Activated T-cell treated with anti-CD3 and anti-CD28 coated beads, Interleukin-2, amount 50 U/mL, for 48 hours (primary cell): Measurements from ENCODE around the gene OPA3.
A peak's percentile ranks its signal among the peaks of the same experiment; 100 is the strongest.

ENCODE experiments used
- DNase-seq, 2 experiments: peaks; one replicate each; pipeline ENCODE4 v3.0.0-alpha.2; 2020

OPA3 gene

DNA sequence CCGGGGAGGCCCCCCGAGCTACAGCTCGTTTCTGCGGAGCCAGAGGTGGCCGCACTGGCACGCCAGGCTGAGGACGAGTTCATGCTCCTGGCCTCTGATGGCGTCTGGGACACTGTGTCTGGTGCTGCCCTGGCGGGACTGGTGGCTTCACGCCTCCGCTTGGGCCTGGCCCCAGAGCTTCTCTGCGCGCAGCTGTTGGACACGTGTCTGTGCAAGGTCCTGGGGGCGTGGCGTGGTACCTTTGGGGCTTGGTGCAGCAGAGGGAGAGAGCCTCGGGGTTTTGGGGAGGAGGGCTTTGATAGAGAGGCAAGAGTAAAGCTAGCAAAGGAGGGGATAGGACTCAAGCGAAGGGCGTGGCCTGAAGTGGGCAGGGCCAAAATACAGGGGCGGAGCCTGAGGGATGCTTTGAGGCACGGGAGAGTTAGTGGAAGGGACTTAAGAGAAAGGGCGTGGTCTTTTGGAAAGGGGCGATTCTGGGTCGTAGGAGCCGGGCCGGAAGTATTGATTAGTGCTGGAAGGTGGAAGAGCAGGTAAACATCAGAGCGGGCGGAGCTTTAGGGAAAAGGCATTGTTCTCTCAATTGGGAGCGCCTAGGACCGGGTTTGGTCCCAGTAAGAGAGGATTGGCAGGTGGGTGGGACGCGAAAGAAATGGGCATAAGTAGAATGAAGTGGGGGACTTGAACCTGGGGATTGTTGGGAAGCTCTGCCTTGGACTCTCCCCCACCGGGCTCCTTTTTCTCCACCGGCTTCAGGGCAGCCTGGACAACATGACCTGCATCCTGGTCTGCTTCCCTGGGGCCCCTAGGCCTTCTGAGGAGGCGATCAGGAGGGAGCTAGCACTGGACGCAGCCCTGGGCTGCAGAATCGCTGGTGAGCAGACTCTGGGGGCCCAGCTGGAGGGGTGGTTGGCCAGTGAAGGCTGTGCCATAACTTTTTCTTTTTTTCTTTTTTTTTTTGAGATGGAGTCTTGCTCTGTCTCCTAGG, 85.1 kb downstream of the OPA3 start:
- DNase-seq = peak; percentile 88 to 89

DNA sequence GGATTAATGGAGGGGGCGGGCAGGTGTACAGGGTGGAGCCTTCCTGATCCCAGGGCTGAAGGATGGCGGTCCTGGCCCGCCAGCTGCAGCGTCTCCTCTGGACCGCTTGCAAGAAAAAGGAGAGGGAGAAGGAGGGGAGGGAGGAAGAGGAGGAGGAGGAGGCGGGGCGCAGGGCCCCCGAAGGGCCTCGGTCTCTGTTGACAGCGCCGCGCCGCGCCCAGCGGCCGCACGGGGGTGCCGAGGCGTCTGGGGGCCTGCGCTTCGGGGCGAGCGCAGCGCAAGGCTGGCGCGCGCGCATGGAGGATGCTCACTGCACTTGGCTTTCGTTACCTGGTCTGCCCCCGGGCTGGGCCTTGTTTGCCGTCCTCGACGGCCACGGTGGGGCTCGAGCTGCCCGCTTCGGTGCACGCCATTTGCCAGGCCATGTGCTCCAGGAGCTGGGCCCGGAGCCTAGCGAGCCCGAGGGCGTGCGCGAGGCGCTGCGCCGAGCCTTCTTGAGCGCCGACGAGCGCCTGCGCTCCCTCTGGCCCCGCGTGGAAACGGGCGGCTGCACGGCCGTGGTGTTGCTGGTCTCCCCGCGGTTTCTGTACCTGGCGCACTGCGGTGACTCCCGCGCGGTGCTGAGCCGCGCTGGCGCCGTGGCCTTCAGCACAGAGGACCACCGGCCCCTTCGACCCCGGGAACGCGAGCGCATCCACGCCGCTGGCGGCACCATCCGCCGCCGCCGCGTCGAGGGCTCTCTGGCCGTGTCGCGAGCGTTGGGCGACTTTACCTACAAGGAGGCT, 86.0 kb downstream of the OPA3 start, which contains the start of gene PPM1N:
TSS of gene PPM1N (plus strand) at position 33 of the 785 bp plus-strand sequence. CDS start at position 63, 30 bp downstream.
- peak; percentile 77 to 80 for DNase-seq

DNA sequence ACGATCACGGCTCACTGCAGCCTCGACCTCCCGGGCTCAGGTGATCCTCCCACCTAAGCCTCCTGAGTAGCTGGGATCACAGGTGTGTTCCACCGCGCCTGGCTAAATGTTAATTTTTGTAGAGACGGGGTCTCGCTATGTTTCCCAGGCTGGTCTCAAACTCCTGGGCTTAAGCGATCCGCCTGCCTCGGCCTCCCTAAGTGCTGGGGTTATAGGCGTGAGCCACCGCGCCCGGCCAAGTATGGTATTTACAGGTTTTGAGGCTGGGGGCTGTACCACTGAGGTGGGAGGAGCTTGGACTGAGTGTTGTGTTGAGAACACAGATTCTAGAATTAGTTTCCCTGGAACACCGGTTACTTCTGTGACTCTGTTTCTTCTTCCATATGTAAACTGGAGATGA, 86.8 kb downstream of the OPA3 start:
- DNase-seq = no peak

DNA sequence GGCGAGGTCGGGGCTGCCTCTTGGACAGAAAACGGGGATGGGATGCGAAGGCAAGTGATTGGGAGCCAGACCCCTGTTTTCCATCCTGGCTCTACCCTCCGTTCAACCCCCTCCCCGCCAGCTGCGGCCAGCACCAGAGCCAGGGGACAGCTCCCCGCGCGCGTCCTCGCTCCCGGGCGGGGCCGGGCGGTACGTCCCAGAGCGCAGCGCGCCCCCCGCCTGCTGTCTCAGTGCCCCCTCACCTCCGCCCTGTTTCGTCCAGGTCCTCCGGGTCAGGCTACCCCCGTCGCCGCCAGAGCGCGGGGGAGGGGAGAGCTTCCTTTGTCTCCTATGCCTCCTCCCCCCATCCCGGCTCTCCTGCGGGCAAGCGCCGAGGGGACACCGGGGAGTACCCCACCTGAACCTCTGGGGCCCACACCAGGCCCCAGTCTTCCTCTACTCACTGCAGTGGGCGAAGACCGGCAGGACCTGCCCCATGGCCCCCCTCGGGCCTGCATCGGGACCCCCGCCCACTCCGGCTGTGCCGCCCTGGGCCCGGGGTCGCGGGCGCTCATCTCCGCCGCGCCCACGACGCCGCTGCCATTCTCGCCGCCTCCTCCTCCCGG, 88.2 kb downstream of the OPA3 start:
- peak in 1 of 2 experiments; percentile 61 for DNase-seq

DNA sequence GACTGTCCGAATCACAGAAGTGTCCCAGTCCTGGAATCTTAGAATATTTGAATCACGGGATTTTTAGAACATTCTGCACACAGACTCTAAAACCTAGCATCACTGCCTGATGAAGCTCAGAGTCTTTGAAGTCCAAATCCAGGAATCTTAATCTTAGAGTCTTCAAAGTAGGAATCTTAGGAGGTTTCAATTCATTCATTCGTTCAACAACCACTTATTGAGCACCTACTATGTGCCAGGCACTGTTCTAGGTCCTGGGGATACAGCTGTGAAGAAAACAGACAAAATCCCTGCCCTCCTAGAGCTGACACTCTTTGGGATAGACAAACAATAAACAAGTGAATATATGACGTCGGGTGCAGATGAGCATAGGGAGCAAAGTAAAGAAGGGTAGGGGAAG, 89.4 kb downstream of the OPA3 start:
- DNase-seq = no peak

DNA sequence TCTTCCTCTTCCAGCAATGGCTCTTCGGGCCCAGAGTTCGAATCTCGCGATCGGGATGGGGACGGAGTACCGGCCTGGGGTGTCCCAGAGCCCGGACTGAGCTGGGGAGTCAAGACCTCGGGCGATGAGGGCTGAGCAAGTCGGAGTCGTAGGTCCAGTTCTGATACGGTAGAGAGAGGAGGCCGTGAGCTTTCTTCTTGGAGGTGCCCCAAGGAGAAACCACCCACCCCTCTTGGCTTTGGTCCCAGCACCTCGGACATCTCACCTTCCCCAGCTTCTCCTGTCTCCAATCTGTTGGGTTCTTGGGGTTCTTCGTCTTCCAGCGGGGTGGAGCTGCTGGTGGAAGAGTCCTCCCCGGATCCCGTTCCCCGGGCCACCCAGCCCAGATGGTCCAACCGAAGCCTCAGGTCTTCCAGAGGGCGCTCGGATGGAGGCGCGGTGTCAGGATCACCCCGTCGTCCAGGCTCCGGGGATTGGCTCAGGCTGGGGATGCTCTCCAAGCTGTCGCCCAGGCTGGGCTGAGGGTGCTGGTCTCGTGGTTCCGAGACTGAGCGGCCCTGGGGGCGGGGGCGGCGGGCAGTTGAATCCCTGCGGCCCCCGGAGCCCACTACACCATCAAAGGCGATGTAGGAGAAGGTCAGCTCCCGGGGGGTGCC, 90.2 kb downstream of the OPA3 start:
- no peak for DNase-seq

DNA sequence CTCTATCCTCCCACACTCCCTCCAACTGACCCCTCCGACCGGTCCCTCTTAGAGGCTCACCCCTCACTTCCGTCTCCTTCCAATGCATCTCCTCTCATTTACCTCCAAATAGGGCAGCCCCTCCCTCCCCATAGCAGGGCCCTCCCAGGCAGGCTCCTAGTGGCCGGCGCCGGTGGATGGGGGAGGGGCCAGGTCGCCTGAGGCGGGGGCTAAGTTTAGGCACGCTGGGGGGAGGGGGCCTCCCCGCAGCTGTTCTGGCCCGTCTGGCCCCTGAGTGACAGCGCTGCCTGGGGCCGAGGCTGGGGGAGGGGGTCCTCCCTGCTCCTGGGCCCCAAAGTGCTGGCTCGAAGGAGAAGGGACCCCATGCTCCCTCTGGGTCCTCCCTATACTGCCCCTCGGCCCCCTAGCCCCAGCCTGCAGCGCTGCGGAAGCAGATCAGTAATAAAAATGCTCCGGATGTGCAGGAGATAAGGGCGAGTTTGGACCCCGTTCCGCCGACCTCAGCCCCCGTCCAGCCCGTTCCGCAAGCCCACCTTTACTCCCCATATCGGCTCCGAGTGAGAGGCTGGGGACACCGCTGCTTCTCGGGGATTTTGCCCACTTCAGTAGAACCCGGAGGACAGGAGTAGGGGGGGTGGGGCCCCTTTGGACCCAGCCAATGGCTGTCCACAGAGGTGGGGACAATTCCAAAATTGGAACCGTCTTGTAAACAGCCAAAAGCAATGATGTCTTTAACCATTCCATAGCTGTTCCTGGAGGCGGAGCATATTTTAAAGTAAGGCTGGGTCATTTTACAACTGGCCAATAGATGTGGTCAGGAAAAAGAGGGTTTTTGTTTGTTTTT, 91.8 kb downstream of the OPA3 start:
- DNase-seq = no peak

DNA sequence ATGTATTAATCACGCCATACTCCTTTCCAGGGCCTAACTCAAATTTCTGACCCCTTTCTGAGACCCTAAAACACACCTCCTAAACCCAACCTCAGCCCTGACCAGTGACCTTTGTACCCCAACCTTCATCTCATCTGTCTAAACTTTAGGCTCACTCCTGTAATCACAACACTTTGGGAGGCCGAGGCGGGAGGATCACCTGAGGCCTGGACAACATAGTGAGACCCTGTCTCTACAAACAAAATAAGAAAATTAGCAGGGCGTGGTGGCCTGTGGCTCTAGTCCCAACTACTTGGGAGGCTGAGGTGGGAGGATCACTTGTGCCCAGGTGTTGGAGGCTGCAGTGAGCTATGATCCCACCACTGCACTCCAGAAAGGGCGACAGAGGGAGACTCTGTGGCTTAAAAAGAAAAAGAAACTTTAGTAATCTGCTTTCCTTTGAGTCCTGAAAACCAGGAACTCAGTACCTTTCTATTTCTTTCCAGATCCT, 92.4 kb downstream of the OPA3 start:
- DNase-seq = no peak

DNA sequence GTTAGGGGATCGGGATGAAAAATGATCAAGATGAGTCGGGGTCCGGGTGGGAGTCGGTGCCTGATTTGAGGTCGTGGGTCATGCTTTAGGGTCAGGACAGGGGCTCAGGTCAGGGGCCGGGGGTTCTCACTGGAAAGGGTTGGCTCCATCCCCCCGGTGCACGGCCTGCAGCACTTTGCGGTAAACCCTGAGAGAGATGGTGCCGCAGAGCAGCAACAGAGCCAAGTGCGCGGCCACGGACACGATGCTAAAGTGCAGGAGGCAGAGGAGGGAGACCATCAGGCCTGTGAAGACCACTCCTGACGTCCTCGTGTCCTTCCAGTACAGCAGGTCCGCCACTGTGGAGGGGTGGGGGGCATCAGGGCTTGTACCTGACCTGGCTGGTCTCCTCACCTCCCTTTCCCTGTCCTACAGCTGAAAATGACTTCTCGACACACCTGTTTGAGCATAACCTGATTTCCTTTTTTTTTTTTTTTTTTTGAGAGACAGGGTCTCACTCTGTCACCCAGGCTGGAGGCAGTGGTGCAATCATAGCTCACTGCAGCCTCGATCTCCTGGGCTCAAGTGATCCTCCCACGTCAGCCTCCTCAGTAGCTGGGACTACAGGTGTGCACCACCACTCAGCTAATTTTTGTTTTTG, 95.3 kb downstream of the OPA3 start:
- DNase-seq = no peak

DNA sequence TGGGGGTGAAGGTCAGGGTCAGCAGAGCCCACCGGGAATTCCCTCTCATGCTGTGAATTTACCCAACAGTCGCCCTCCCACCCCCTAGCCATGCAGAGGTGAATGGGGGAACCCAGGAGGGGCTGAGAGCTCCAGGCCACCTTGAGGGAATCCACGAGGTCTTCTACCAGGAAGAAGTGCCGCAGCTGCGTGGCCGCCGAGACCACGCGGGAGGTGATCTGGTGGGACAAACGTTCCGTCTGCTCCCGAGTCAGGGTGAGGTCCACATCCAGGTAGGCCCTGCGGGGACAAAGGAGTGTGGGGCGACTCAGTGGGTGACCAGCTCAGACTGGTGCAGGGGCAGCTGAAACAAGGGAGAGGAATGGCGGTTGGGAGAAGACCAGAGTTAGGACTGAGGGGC, 95.9 kb downstream of the OPA3 start:
- no peak for DNase-seq

DNA sequence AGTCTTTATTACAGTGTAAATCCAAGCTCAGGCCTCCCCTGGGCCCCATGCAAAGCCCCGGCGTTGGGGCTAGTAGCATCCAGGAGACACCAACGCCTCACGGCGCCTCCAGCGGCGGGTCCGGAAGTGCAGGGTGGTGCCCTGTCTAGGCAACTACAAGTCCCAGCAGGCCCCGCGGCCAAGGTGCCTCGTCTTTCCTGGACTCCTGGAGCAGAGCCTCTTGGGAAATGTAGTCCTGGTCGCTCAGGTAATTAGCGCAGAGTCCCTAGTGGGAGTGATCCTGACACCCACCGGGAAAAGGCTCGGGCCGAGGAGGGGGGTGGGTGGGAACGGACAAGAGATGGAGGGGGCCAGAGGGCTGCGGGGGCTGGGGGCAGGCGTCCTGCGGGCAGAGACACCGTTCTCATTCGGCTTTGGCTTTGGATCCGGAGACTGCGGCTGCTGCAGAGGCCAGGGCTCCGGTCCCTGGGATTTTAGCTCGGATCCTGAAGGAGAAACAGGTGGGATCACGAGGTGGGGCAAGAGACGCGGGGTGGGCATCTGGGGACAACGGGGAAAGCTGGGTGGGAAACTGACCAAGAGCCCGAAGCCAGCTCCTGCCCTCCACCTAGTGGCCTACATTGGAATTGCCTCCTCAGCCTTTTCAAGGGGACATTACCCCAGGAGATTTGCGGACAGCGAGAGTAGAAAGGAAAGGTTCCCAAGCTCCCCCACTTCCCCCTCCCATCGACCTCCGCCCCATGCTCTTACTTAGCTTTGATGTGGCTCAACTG, 99.1 kb downstream of the OPA3 start:
- DNase-seq = peak; percentile 99

DNA sequence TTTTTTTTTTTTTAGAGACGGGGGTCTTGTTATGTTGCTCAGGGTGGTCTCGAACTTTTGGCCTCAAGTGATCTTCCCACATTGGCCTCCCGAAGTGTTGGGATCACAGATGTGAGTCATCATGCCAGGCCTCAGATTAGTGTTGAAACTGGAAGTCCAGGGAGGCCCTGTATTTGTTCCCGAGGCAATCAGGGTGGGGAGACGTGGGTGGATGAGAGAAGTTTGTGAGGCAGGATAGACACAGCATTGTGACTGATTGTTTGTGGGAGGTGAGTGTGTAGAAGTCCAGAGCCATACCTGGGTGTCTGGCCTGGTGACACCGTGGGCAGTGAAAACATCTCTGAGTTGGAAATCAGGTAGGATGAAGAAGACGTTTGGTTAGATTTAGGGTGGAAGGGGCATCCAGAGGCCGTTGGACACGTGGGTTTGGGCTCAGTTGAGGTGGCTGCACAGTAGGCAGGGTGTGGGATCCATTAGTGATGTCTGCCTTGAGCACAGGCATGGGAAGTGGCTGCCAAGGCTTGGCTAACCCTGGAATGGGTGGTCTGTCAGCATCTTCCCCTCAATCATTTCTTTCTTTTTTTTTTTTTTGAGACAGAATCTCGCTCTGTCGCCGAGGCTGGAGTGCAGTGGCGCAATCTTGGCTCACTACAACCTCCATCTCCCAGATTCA, 100.2 kb downstream of the OPA3 start:
- DNase-seq = no peak

DNA sequence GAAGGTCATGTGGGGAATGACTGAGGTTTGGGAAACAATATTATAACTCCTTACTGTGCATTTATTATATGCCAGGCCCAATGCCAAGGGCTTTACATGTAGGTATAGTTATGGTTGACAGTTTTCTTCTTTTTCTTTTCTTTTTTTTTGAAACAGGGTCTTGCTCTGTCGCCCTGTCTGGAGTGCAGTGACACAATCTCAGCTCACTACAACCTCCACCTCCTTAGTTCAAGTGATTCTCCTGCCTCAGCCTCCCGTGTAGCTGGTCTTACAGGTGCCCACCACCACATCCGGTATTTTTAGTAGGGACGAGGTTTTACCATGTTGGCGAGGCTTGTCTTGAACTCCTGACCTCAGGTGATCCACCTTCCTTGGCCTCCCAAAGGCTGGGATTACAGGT, 101.6 kb downstream of the OPA3 start:
- DNase-seq = no peak

DNA sequence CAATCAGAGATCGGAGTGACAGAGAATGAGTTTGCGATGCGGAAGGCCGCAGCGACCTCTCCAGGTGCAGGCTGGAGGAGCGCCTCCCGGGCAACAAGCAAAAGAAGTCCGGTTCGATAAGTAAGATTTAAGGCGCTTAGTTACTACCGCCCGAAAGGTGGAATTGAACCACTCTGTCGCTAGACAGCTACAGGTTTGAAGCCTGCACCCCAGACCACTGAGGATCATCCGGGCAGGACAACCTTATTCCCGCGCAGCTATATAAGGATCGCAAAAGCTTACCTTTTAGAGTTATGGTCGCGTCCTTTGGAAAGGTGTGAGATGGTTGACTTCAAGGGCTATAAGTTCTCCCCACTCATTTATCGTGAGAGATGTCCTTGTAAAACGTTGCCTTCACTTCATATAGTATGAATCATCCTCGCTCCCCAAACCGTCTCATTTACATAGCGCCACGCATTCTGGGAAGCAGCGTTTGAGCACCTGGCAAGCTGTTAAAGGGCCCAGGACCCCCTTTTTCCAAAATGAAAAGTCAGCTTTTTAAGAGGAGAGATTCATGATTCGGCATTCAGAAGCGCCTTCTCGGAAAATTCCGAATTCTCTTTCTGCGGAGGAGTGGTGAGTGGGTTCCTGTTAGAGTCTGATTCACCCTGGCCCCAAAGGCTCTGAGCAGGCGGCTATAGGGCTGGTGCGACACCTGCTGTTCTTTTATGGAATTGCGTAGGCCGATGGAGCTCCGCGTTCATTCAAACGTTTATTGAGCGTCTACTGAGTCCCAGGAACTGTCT, 106.0 kb downstream of the OPA3 start:
- peak; percentile 97 to 98 for DNase-seq

DNA sequence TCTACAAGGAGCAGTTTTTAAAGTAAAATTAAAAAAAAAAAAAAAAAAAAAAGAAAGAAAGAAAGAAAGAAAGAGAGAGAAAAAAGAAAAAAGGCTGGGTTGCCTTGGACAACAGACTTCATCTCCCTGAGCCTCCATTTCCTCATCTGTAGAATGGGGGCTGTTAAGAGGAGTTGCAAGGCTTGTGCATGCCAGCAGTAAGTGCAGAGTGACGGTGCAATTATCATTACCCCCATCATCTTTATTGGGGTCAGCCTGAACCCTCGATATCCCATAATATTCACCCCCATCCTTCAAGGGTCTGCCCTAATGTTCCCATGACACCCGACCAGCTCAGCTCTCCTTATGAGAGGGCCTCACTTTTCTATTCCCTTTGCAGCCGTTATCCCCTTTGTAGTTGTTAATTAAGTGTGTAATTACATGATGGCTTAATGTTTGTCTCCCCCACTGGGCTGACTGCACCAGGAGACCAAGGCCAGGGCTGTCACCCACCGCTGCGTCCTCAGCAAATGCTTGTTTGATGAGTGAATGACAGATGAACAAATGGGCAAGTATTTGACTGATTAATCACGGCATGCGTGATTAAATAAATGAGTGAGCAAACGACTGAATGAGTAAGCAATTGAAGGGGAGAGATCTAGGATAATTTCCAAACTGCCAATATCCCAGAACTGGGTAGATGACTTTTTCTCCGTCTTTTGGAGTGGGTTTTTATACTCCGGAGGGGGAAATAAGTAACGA, 106.7 kb downstream of the OPA3 start:
- DNase-seq = peak; percentile 57 to 63
